Endothelial cell of umbilical vein (primary cell): ENCODE measurements around the gene EPHA10. TPM values are rescaled to one million over a fixed set of nuclear protein-coding genes. Genes with fewer than 3 reads are reported as not detected.

ENCODE experiments used
- BruUV-seq: library from RNA; stranded (reverse); fragments of 400-500 nt; replicated peaks from 2 replicates; lab custom pipeline; 2021; lab: Mats Ljungman, UMichigan
- CTCF ChIA-PET: fragments of 300-600, 350-600 bp; sonication (Branson Sonifier 250); formaldehyde crosslinking; loops from one replicate; lab custom pipeline; 2021; ENCODE audit warnings: antibody characterized with exemption, inconsistent platforms; lab: Charles Lee
- POLR2A ChIA-PET: fragments of 300-600, 350-600 bp; sonication (Branson Sonifier 250); formaldehyde crosslinking; loops from one replicate; lab custom pipeline; 2021; ENCODE audit warnings: antibody characterized with exemption, inconsistent platforms; lab: Charles Lee
- DNase-seq: peaks from one replicate; pipeline ENCODE4 v3.0.0-alpha.2; 2011; ENCODE audit warnings: low read depth, low spot score
- FAIRE-seq: peaks from 2 replicates; lab custom pipeline; 2011; peaks lifted over from hg19 to GRCh38; lab: Jason Lieb, UNC
- H2AFZ ChIP-seq: 2 replicates; pipeline ENCODE4 v1.6.0; 2012; ENCODE audit warnings: low read depth, low read length, control low read depth, inconsistent platforms
- H3K27ac ChIP-seq: 2 replicates; pipeline ENCODE4 v1.5.1; 2011; ENCODE audit warnings: low read depth, mild to moderate bottlenecking, control low read depth, low read length, moderate library complexity; ENCODE audit not compliant: insufficient read depth
- H3K27me3 ChIP-seq, 2 experiments: 2 replicates each; pipeline versions ENCODE4 v1.6.0 to v1.6.1; 2011; ENCODE audit warnings: low read length in 2 of 2, mixed read lengths in 1 of 2; ENCODE audit not compliant: control insufficient read depth in 2 of 2, insufficient read depth in 2 of 2
- H3K36me3 ChIP-seq, 2 experiments: 2 replicates in 1 of 2; 3 replicates in 1 of 2; pipeline ENCODE4 v1.5.1; 2011; ENCODE audit warnings: low read length in 2 of 2, mild to moderate bottlenecking in 1 of 2, moderate library complexity in 1 of 2; ENCODE audit not compliant: control insufficient read depth in 2 of 2, insufficient read depth in 2 of 2; ENCODE audit errors: extremely low read depth in 1 of 2
- H3K4me1 ChIP-seq: 3 replicates; pipeline ENCODE4 v1.5.1; 2011; ENCODE audit warnings: mild to moderate bottlenecking, low read length; ENCODE audit not compliant: control insufficient read depth, insufficient read depth; ENCODE audit errors: extremely low read depth
- H3K4me2 ChIP-seq: 2 replicates; pipeline ENCODE4 v1.6.1; 2011; ENCODE audit warnings: low read length, control low read depth, mixed read lengths; ENCODE audit not compliant: insufficient read depth
- H3K4me3 ChIP-seq, 3 experiments: fragments of 200-600 bp in 1 of 3; sonication (generic), shearing (Covaris generic) in 1 of 3; replicated peaks in 1 of 3; 2 replicates each; pipeline ENCODE4 v1.5.1; 2011 to 2016; ENCODE audit warnings: control low read depth in 3 of 3, low read length in 3 of 3, mild to moderate bottlenecking in 2 of 3, inconsistent platforms in 1 of 3, low read depth in 1 of 3, moderate library complexity in 1 of 3; ENCODE audit not compliant: insufficient read depth in 1 of 3
- H3K79me2 ChIP-seq: 2 replicates; pipeline ENCODE4 v1.6.0; 2012; ENCODE audit warnings: low read length, inconsistent platforms; ENCODE audit not compliant: control insufficient read depth, insufficient read depth
- H3K9ac ChIP-seq: replicated peaks from 2 replicates; pipeline ENCODE3; 2011; ENCODE audit warnings: low read length, control low read depth; ENCODE audit not compliant: insufficient read depth; ENCODE audit errors: extremely low read depth
- H3K9me1 ChIP-seq: replicated peaks from 3 replicates; pipeline ENCODE4 v1.6.0; 2011; ENCODE audit warnings: mild to moderate bottlenecking, low read length; ENCODE audit not compliant: control insufficient read depth, insufficient read depth; ENCODE audit errors: extremely low read depth
- H3K9me3 ChIP-seq: replicated peaks from 2 replicates; pipeline ENCODE4 v1.5.1; 2012; ENCODE audit warnings: low read length, inconsistent platforms; ENCODE audit not compliant: control insufficient read depth, insufficient read depth
- H4K20me1 ChIP-seq: replicated peaks from 2 replicates; pipeline ENCODE3; 2011; ENCODE audit warnings: mild to moderate bottlenecking, low read length; ENCODE audit not compliant: control insufficient read depth, insufficient read depth; ENCODE audit errors: extremely low read depth
- CTCF ChIP-seq, 2 donors: IDR thresholded peaks; 1 replicate in 1 of 2; 2 replicates in 1 of 2; pipeline ENCODE4 v1.5.1; 2011; ENCODE audit warnings: low read length in 2 of 2, mild to moderate bottlenecking in 2 of 2, moderate library complexity in 2 of 2, control low read depth in 1 of 2, inconsistent platforms in 1 of 2, low read depth in 1 of 2; ENCODE audit not compliant: insufficient read depth in 1 of 2; ENCODE audit errors: extremely low read depth in 1 of 2
- EZH2 ChIP-seq: IDR thresholded peaks from 2 replicates; pipeline ENCODE4 v1.6.1; 2012; ENCODE audit warnings: borderline replicate concordance, low read depth, mild to moderate bottlenecking, moderate library complexity, low read length, inconsistent platforms; ENCODE audit not compliant: severe bottlenecking
- FOS ChIP-seq: IDR thresholded peaks from 2 replicates; pipeline ENCODE4 v1.6.1; 2011; ENCODE audit warnings: mild to moderate bottlenecking, low read length, moderate library complexity, borderline replicate concordance; ENCODE audit not compliant: insufficient read depth
- GATA2 ChIP-seq: IDR thresholded peaks from 2 replicates; pipeline ENCODE4 v1.7.0; 2011; ENCODE audit warnings: low read depth, mild to moderate bottlenecking, moderate library complexity, mixed read lengths, low read length; ENCODE audit not compliant: insufficient read length, insufficient read depth
- JUN ChIP-seq: IDR thresholded peaks from 2 replicates; pipeline ENCODE4 v1.6.1; 2011; ENCODE audit warnings: borderline replicate concordance, low read depth; ENCODE audit not compliant: insufficient read length, insufficient read depth
- MAX ChIP-seq: IDR thresholded peaks from 2 replicates; pipeline ENCODE4 v1.6.1; 2011; ENCODE audit not compliant: insufficient read depth, insufficient read length
- MYC ChIP-seq: IDR thresholded peaks from one replicate; pipeline ENCODE4 v1.6.1; 2011; ENCODE audit warnings: mild to moderate bottlenecking, low read depth, low read length
- POLR2A ChIP-seq: IDR thresholded peaks from 2 replicates; pipeline ENCODE4 v1.6.1; 2012; ENCODE audit warnings: low read depth, mild to moderate bottlenecking, control low read depth, low read length
- POLR2AphosphoS5 ChIP-seq: IDR thresholded peaks from 2 replicates; pipeline ENCODE4 v1.6.1; 2012; ENCODE audit warnings: low read depth, mild to moderate bottlenecking, control low read depth, low read length, moderate library complexity; ENCODE audit not compliant: insufficient read depth
- dilution Hi-C: fragments of 300-500 bp; cut with MboI; formaldehyde crosslinking; loops from one replicate; pipeline ENCODE4 v1.15.0; 2019; ENCODE audit warnings: low sequenced_read_pairs; ENCODE audit not compliant: extremely low pct_ligation_motif_present
- intact Hi-C: fragments of 100-400 bp; cut with micrococcal nuclease; formaldehyde crosslinking; loops from one replicate; pipeline ENCODE4 v1.10.0; 2022
- polyA plus RNA-seq, 4 experiments: library from polyadenylated mRNA; depleted of rRNA in 3 of 4; stranded (reverse) in 3 of 4; unstranded in 1 of 4; fragments of >200 nt; gene quantifications; 2 replicates each; pipeline versions ENCODE4 v1.2.1 to v1.2.3, GENCODE V29; 2011 to 2012; ENCODE audit warnings: missing spikeins in 1 of 4
- total RNA-seq: library from RNA; stranded (reverse); gene quantifications from 2 replicates; pipeline ENCODE4 v1.2.3, GENCODE V29; 2021

EPHA10 gene
- total and polyA plus RNA-seq, 2 donors (not counting 3 experiments of a cell fraction or from before 2014, with no cell fraction given): not detected

- Histone ChIP-seq H3K9me1 (no peaks in the 10 kb centered on the region), H3K4me3 (no peak overlapping the region), H3K79me2 (no peaks in the 10 kb centered on the region), H3K9me3 (no peaks in the 10 kb centered on the region), H3K36me3 (no peaks in the 10 kb centered on the region), H4K20me1 (no peaks in the 10 kb centered on the region), H3K9ac (no peak overlapping the region), H3K4me1 (no peaks in the 10 kb centered on the region), H3K27ac (no peak overlapping the region), H3K27me3 (peaks cover 4 to 6% of the 10 kb centered on the region in 2 experiments), H3K4me2 (no peak overlapping the region), H2AFZ (no peak overlapping the region)
- dilution Hi-C loops: no loop called here
- ChIA-PET CTCF (interaction anchor here (1.9 to 3.7 kb wide), 2 partner anchors 9 to 71 kb away, joined by 6 to 16 read pairs; no protein-coding TSS in a partner anchor), POLR2A (no interaction called here)
- intact Hi-C loops: no loop called here
- BruUV-seq: no TSS peak
- no peak for FAIRE-seq
- no peak for DNase-seq
- TF ChIP-seq FOS: no peak
- no peak for TF ChIP-seq POLR2AphosphoS5
- TF ChIP-seq GATA2: no peak
- no peak for TF ChIP-seq MYC
- TF ChIP-seq MAX: no peak
- TF ChIP-seq POLR2A: no peak
- TF ChIP-seq JUN: no peak
- TF ChIP-seq CTCF (IDR thresholded peaks at IDR 0.05; ENCODE audit: extremely low read depth in 1 of 2, insufficient read depth in 1 of 2, low read depth in 1 of 2, low read length in 2 of 2): no peak
- TF ChIP-seq EZH2: no peak
These were observed 91.0 kb downstream of the EPHA10 start for GRCh38 chr1:37673920-37674319.
